Measurements from ENCODE around the gene BTBD16. TPM values are rescaled to one million over a fixed set of nuclear protein-coding genes. Genes with fewer than 3 reads are reported as not detected.

The BTBD16 gene
- total and polyA plus RNA-seq, 4 donors: 0.42 to 2.8 (median 1.8) TPM

GRCh38 chr10:122361046-122361445 is 90.0 kb downstream of the BTBD16 start:
- DNase-seq (ENCODE audit: low spot score): no peak
- no peak for TF ChIP-seq RXRA (IDR thresholded peaks at IDR 0.05)
- TF ChIP-seq HNF4A (conservative IDR thresholded peaks at IDR 0.05): no peak
- no peak for TF ChIP-seq ATF3 (IDR thresholded peaks at IDR 0.05)
- TF ChIP-seq FOXA2 (IDR thresholded peaks at IDR 0.05): no peak
- TF ChIP-seq EGR1 (IDR thresholded peaks at IDR 0.05; ENCODE audit: low read depth in 2 of 2): no peak
- TF ChIP-seq YY1 (IDR thresholded peaks at IDR 0.05): no peak
- TF ChIP-seq GABPA (IDR thresholded peaks at IDR 0.05 in 1 of 2, conservative IDR thresholded peaks at IDR 0.05 in 1 of 2): no peak
- TF ChIP-seq FOXA1 (IDR thresholded peaks at IDR 0.05): no peak
- TF ChIP-seq JUND (IDR thresholded peaks at IDR 0.05): no peak
- TF ChIP-seq ZBTB33 (IDR thresholded peaks at IDR 0.05): no peak
- H3K9me3 ChIP-seq (ENCODE audit: control insufficient read depth in 4 of 4, low read length in 3 of 4): no peaks in the 10 kb centered on the region
- no peak overlapping the region for H3K9ac ChIP-seq (ENCODE audit: low read depth in 1 of 2, low read length in 2 of 2)
- no peaks in the 10 kb centered on the region for H3K27me3 ChIP-seq (ENCODE audit: control insufficient read depth in 4 of 4, insufficient read depth in 4 of 4, low read length in 3 of 4)
- 98% methylated on average over 1 of the region's 1 CpG for WGBS
- no peaks in the 10 kb centered on the region for H3K4me1 ChIP-seq (ENCODE audit: control insufficient read depth in 4 of 4, insufficient read depth in 4 of 4, low read length in 3 of 4)
- H3K27ac ChIP-seq (ENCODE audit: low read depth in 1 of 2, low read length in 2 of 2): no peak overlapping the region
- H3K4me3 ChIP-seq (ENCODE audit: low read depth in 1 of 3, low read length in 3 of 3): no peak overlapping the region
- no peaks in the 10 kb centered on the region for H3K36me3 ChIP-seq (ENCODE audit: control insufficient read depth in 4 of 4, insufficient read depth in 3 of 4, low read depth in 1 of 4, low read length in 3 of 4)

- Histone ChIP-seq H3K9me3 (ENCODE audit: control insufficient read depth in 4 of 4, low read length in 3 of 4) (no peaks in the 10 kb centered on the region), H3K4me3 (ENCODE audit: low read depth in 1 of 3, low read length in 3 of 3) (no peak overlapping the region), H3K9ac (ENCODE audit: low read depth in 1 of 2, low read length in 2 of 2) (no peak overlapping the region), H3K27ac (ENCODE audit: low read depth in 1 of 2, low read length in 2 of 2) (no peak overlapping the region), H3K27me3 (ENCODE audit: control insufficient read depth in 4 of 4, insufficient read depth in 4 of 4, low read length in 3 of 4) (no peaks in the 10 kb centered on the region), H3K36me3 (ENCODE audit: control insufficient read depth in 4 of 4, insufficient read depth in 3 of 4, low read depth in 1 of 4, low read length in 3 of 4) (no peaks in the 10 kb centered on the region), H3K4me1 (ENCODE audit: control insufficient read depth in 4 of 4, insufficient read depth in 4 of 4, low read length in 3 of 4) (no peaks in the 10 kb centered on the region)
- 93% methylated on average over 4 of the region's 4 CpGs for WGBS
- TF ChIP-seq, protein P1, sequence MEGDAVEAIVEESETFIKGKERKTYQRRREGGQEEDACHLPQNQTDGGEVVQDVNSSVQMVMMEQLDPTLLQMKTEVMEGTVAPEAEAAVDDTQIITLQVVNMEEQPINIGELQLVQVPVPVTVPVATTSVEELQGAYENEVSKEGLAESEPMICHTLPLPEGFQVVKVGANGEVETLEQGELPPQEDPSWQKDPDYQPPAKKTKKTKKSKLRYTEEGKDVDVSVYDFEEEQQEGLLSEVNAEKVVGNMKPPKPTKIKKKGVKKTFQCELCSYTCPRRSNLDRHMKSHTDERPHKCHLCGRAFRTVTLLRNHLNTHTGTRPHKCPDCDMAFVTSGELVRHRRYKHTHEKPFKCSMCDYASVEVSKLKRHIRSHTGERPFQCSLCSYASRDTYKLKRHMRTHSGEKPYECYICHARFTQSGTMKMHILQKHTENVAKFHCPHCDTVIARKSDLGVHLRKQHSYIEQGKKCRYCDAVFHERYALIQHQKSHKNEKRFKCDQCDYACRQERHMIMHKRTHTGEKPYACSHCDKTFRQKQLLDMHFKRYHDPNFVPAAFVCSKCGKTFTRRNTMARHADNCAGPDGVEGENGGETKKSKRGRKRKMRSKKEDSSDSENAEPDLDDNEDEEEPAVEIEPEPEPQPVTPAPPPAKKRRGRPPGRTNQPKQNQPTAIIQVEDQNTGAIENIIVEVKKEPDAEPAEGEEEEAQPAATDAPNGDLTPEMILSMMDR (IDR thresholded peaks at IDR 0.05; ENCODE audit: low read depth, low read length, missing input control): no peak
- no peak for TF ChIP-seq FOXA2 (IDR thresholded peaks at IDR 0.05)
- TF ChIP-seq ATF3 (IDR thresholded peaks at IDR 0.05): no peak
- TF ChIP-seq YY1 (IDR thresholded peaks at IDR 0.05): no peak
- no peak for DNase-seq (ENCODE audit: low spot score)
Observed at GRCh38 chr10:122362031-122362592, 91.0 kb downstream of the BTBD16 start.

DNA sequence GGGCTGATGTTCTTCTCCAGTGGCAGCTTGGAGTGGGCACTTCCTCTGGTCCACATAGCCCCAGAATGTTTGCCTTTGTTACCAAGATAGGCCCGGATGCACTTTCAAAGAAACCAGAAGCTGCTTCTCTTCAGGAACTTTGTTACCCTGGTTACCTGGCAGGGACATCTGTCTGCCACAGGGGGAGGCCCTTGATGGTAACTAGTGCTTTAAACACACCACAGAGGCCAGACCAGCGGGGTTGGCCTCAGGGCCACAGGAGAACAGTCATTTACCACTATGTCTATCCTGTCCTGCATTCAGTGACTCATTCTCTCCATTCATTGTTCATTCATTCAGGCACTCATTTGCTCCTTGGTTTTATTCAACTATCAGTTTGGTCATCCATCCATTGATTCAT is 91.5 kb downstream of the BTBD16 start:
- DNase-seq (ENCODE audit: low spot score): no peak
- Histone ChIP-seq H3K9me3 (ENCODE audit: control insufficient read depth in 4 of 4, low read length in 3 of 4) (no peaks in the 10 kb centered on the region), H3K4me1 (ENCODE audit: control insufficient read depth in 4 of 4, insufficient read depth in 4 of 4, low read length in 3 of 4) (no peaks in the 10 kb centered on the region), H3K27me3 (ENCODE audit: control insufficient read depth in 4 of 4, insufficient read depth in 4 of 4, low read length in 3 of 4) (no peaks in the 10 kb centered on the region), H3K9ac (ENCODE audit: low read depth in 1 of 2, low read length in 2 of 2) (no peak overlapping the region), H3K36me3 (ENCODE audit: control insufficient read depth in 4 of 4, insufficient read depth in 3 of 4, low read depth in 1 of 4, low read length in 3 of 4) (no peaks in the 10 kb centered on the region), H3K27ac (ENCODE audit: low read depth in 1 of 2, low read length in 2 of 2) (no peak overlapping the region), H3K4me3 (ENCODE audit: low read depth in 1 of 3, low read length in 3 of 3) (no peak overlapping the region)
- TF ChIP-seq, protein P2, sequence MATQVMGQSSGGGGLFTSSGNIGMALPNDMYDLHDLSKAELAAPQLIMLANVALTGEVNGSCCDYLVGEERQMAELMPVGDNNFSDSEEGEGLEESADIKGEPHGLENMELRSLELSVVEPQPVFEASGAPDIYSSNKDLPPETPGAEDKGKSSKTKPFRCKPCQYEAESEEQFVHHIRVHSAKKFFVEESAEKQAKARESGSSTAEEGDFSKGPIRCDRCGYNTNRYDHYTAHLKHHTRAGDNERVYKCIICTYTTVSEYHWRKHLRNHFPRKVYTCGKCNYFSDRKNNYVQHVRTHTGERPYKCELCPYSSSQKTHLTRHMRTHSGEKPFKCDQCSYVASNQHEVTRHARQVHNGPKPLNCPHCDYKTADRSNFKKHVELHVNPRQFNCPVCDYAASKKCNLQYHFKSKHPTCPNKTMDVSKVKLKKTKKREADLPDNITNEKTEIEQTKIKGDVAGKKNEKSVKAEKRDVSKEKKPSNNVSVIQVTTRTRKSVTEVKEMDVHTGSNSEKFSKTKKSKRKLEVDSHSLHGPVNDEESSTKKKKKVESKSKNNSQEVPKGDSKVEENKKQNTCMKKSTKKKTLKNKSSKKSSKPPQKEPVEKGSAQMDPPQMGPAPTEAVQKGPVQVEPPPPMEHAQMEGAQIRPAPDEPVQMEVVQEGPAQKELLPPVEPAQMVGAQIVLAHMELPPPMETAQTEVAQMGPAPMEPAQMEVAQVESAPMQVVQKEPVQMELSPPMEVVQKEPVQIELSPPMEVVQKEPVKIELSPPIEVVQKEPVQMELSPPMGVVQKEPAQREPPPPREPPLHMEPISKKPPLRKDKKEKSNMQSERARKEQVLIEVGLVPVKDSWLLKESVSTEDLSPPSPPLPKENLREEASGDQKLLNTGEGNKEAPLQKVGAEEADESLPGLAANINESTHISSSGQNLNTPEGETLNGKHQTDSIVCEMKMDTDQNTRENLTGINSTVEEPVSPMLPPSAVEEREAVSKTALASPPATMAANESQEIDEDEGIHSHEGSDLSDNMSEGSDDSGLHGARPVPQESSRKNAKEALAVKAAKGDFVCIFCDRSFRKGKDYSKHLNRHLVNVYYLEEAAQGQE (IDR thresholded peaks at IDR 0.05): no peak
- TF ChIP-seq HNF4A (conservative IDR thresholded peaks at IDR 0.05) (no peak), TAF1 (conservative IDR thresholded peaks at IDR 0.05) (no peak), JUND (IDR thresholded peaks at IDR 0.05) (no peak), YY1 (IDR thresholded peaks at IDR 0.05) (no peak), FOXA1 (IDR thresholded peaks at IDR 0.05) (no peak), RAD21 (IDR thresholded peaks at IDR 0.05) (no peak), ATF3 (IDR thresholded peaks at IDR 0.05) (no peak)
- TF ChIP-seq, protein P3, sequence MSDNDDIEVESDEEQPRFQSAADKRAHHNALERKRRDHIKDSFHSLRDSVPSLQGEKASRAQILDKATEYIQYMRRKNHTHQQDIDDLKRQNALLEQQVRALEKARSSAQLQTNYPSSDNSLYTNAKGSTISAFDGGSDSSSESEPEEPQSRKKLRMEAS (IDR thresholded peaks at IDR 0.05): no peak
- 62% methylated on average over 2 of the region's 2 CpGs for whole genome bisulfite sequencing
